GM12878 (cell line): ENCODE results near the gene TASL. TPM values are rescaled to one million over a fixed set of nuclear protein-coding genes. Genes with fewer than 3 reads are reported as not detected.

Source experiments
- ATAC-seq: fragments of 200-7000 bp; cut with Tn5 transposase; 3 replicates; pipeline ENCODE4 v1.9.1; 2020; ENCODE audit warnings: mild to moderate bottlenecking, moderate library complexity
- BruUV-seq: library from RNA; stranded (reverse); fragments of 400-500 nt; replicated peaks from 2 replicates; lab custom pipeline; 2021; lab: Mats Ljungman, UMichigan
- CTCF ChIA-PET: fragments of 300-600 bp; sonication (Branson Sonifier 250); formaldehyde crosslinking; extraction: SDS; loops from one replicate; lab custom pipeline; 2021; ENCODE audit warnings: inconsistent platforms; lab: Yijun Ruan, JAX
- POLR2A ChIA-PET: fragments of 350-600 bp; formaldehyde crosslinking; extraction: SDS; loops from one replicate; lab custom pipeline; 2021; ENCODE audit warnings: inconsistent platforms; lab: Charles Lee
- RAD21 ChIA-PET: fragments of 300-600 bp; sonication (Branson Sonifier 250); formaldehyde crosslinking; loops from one replicate; lab custom pipeline; 2023; ENCODE audit warnings: antibody characterized with exemption; ENCODE audit not compliant: unreplicated experiment; lab: Charles Lee
- SMC1A ChIA-PET: fragments of 300-600 bp; sonication (Branson Sonifier 250); formaldehyde crosslinking; loops from one replicate; lab custom pipeline; 2023; ENCODE audit not compliant: unreplicated experiment, uncharacterized antibody; lab: Charles Lee
- DNase-seq: peaks from one replicate; pipeline ENCODE4 v3.0.0-alpha.2; 2011; ENCODE audit warnings: low read depth, low spot score
- FAIRE-seq: peaks from 3 replicates; lab custom pipeline; 2011; peaks lifted over from hg19 to GRCh38; lab: Jason Lieb, UNC
- H2AFZ ChIP-seq: 2 replicates; pipeline ENCODE4 v1.6.0; 2011; ENCODE audit warnings: low read depth, low read length, control low read depth; ENCODE audit not compliant: control insufficient read depth
- H3K27ac ChIP-seq: 2 replicates; pipeline ENCODE4 v1.5.1; 2011; ENCODE audit warnings: control low read depth; ENCODE audit not compliant: control insufficient read depth, insufficient read depth
- H3K27me3 ChIP-seq, 2 experiments: replicated peaks in 1 of 2; 2 replicates each; pipeline versions ENCODE4 v1.6.0 to v1.6.1; 2011; ENCODE audit warnings: low read length in 1 of 2; ENCODE audit not compliant: control insufficient read depth in 2 of 2, insufficient read depth in 2 of 2
- H3K36me3 ChIP-seq, 2 experiments: 2 replicates each; pipeline ENCODE4 v1.5.1; 2011; ENCODE audit warnings: low read length in 1 of 2; ENCODE audit not compliant: control insufficient read depth in 2 of 2, insufficient read depth in 2 of 2
- H3K4me1 ChIP-seq: 2 replicates; pipeline ENCODE4 v1.6.1; 2011; ENCODE audit warnings: mild to moderate bottlenecking, low read length, moderate library complexity, mixed read lengths; ENCODE audit not compliant: control insufficient read depth, insufficient read depth
- H3K4me2 ChIP-seq: 2 replicates; pipeline ENCODE4 v1.6.0; 2011; ENCODE audit warnings: control low read depth; ENCODE audit not compliant: control insufficient read depth, insufficient read depth
- H3K4me3 ChIP-seq: fragments of 200-600 bp; sonication (generic); 2 replicates; pipeline ENCODE4 v1.5.1; 2016
- H3K79me2 ChIP-seq: 2 replicates; pipeline ENCODE4 v1.6.0; 2011; ENCODE audit warnings: low read length; ENCODE audit not compliant: control insufficient read depth, insufficient read depth
- H3K9ac ChIP-seq: 2 replicates; pipeline ENCODE4 v1.8.0; 2011; ENCODE audit warnings: low read length, control low read depth, mixed read lengths; ENCODE audit not compliant: control insufficient read depth, insufficient read depth
- H3K9me3 ChIP-seq: replicated peaks from 3 replicates; pipeline ENCODE4 v1.5.1; 2011; ENCODE audit warnings: mild to moderate bottlenecking, low read length; ENCODE audit not compliant: control insufficient read depth, insufficient read depth
- H4K20me1 ChIP-seq: 2 replicates; pipeline ENCODE4 v1.6.0; 2011; ENCODE audit not compliant: control insufficient read depth, insufficient read depth
- BMI1 ChIP-seq: fragments of 450-650 bp; IDR thresholded peaks from 2 replicates; pipeline ENCODE4 v1.6.1; 2016; ENCODE audit warnings: mild to moderate bottlenecking, moderate library complexity, borderline replicate concordance
- CTCF ChIP-seq, 3 experiments: IDR thresholded peaks in 2 of 3; conservative IDR thresholded peaks in 1 of 3; 2 replicates each; pipeline ENCODE4 v1.5.1; 2011; ENCODE audit warnings: low read depth in 3 of 3, low read length in 3 of 3, mild to moderate bottlenecking in 3 of 3, control low read depth in 2 of 3, moderate library complexity in 2 of 3, inconsistent platforms in 1 of 3, mixed read lengths in 1 of 3; ENCODE audit not compliant: control insufficient read depth in 2 of 3, insufficient read depth in 1 of 3; ENCODE audit errors: extremely low read depth in 1 of 3
- DPF2 ChIP-seq: fragments of 450-650 bp; IDR thresholded peaks from 2 replicates; pipeline ENCODE4 v1.6.1; 2017; ENCODE audit warnings: mild to moderate bottlenecking
- HDAC2 ChIP-seq: fragments of 200-600 bp; sonication (generic); IDR thresholded peaks from 2 replicates; pipeline ENCODE4 v1.6.1; 2017
- JUNB ChIP-seq: IDR thresholded peaks from 2 replicates; pipeline ENCODE4 v1.6.1; 2016; ENCODE audit warnings: antibody characterized with exemption, mild to moderate bottlenecking
- LARP7 ChIP-seq: fragments of 450-650 bp; IDR thresholded peaks from 2 replicates; pipeline ENCODE4 v1.6.1; 2017; ENCODE audit warnings: mild to moderate bottlenecking
- MTA3 ChIP-seq: IDR thresholded peaks from 2 replicates; pipeline ENCODE4 v1.6.1; 2012; ENCODE audit warnings: low read length, inconsistent platforms, borderline replicate concordance
- RAD21 ChIP-seq: IDR thresholded peaks from 2 replicates; pipeline ENCODE4 v1.6.1; 2011; ENCODE audit warnings: mild to moderate bottlenecking, low read depth, low read length, moderate library complexity; ENCODE audit not compliant: insufficient read depth
- RELA ChIP-seq: fragments of 450-650 bp; IDR thresholded peaks from 2 replicates; pipeline ENCODE4 v1.8.0; 2014; ENCODE audit warnings: borderline replicate concordance; ENCODE audit not compliant: partially characterized antibody
- SPI1 ChIP-seq: IDR thresholded peaks from 2 replicates; pipeline ENCODE4 v1.6.1; 2011; ENCODE audit warnings: low read depth, mild to moderate bottlenecking, low read length, moderate library complexity, borderline replicate concordance; ENCODE audit not compliant: insufficient read depth
- STAT3 ChIP-seq: IDR thresholded peaks from 2 replicates; pipeline ENCODE4 v1.6.1; 2011; ENCODE audit warnings: low read depth, low read length, improper control_type of control experiment
- SUZ12 ChIP-seq: fragments of 200-600 bp; sonication (generic); IDR thresholded peaks from one replicate; pipeline ENCODE4 v1.6.1; 2018; ENCODE audit warnings: antibody characterized with exemption, mild to moderate bottlenecking; ENCODE audit not compliant: unreplicated experiment
- USF2 ChIP-seq: IDR thresholded peaks from 2 replicates; pipeline ENCODE4 v1.6.1; 2011; ENCODE audit warnings: low read depth, low read length, improper control_type of control experiment, borderline replicate concordance
- ZBTB11 ChIP-seq: fragments of 450-650 bp; formaldehyde crosslinking; IDR thresholded peaks from 2 replicates; pipeline ENCODE4 v1.5.0; 2022; ENCODE audit warnings: mild to moderate bottlenecking, missing genetic modification characterization
- ZBTB40 ChIP-seq: fragments of 450-650 bp; IDR thresholded peaks from 2 replicates; pipeline ENCODE4 v1.6.1; 2016; ENCODE audit warnings: mild to moderate bottlenecking, moderate library complexity, borderline replicate concordance
- WGBS: methylation state at CpG from one replicate; pipeline ENCODE4 v1.1.6; 2016; ENCODE audit warnings: low lambda C conversion rate; ENCODE audit not compliant: insufficient replicate concordance, insufficient coverage; ENCODE audit errors: missing lambda C conversion rate; 5-methylcytosine and 5-hydroxymethylcytosine counted together
- in situ Hi-C: fragments of 300-500 bp; cut with MboI; formaldehyde crosslinking; loops from 9 replicates; pipeline ENCODE4 v1.14.3; 2018; ENCODE audit warnings: mixed read lengths
- intact Hi-C: fragments of 100-400 bp; cut with micrococcal nuclease; formaldehyde crosslinking; loops from one replicate; pipeline ENCODE4 v1.14.2; 2022; ENCODE audit not compliant: unreplicated experiment
- polyA plus RNA-seq, 11 experiments: library from polyadenylated mRNA; depleted of rRNA in 4 of 11; unstranded in 6 of 11; stranded (reverse) in 5 of 11; fragments of >200 nt; fragmentation: Nextera tagmentation in 4 of 11; fragmentation: Illumina TruSeq in 1 of 11; extraction: Ambion mirVana in 4 of 11; extraction: Trizol in 1 of 11; gene quantifications; 1 replicate in 1 of 11; 2 replicates in 10 of 11; pipeline versions ENCODE4 v1.2.1 to v1.2.3, GENCODE V29; 2011 to 2016; ENCODE audit warnings: inconsistent platforms in 2 of 11, missing spikeins in 2 of 11, low read depth in 1 of 11
- total RNA-seq, 4 experiments: library from RNA; depleted of rRNA in 3 of 4; stranded (reverse); fragments of >200 nt in 3 of 4; fragmentation: Illumina TruSeq in 1 of 4; extraction: Trizol in 1 of 4; gene quantifications; 2 replicates each; pipeline versions ENCODE4 v1.2.1 to v1.2.3, GENCODE V29; 2013 to 2021

TASL gene
- total and polyA plus RNA-seq, 10 of the 15 experiments (the other 5 are each of a cell fraction or from before 2014, with no cell fraction given) = 12.4 to 107 (median 18.3) TPM

GRCh38 chrX:30612250-30612655, 34.7 kb upstream of the TASL start:
- ChIA-PET SMC1A (interaction anchor here (1.3 kb wide), 1 partner anchor 42 kb away, joined by 3 read pairs; no protein-coding TSS in a partner anchor), RAD21 (no interaction called here), CTCF (interaction anchor here (1.0 kb wide), 1 partner anchor 43 kb away, joined by 3 read pairs; no protein-coding TSS in a partner anchor), POLR2A (no interaction called here)
- H3K79me2 ChIP-seq = no peaks in the 10 kb centered on the region
- no peak overlapping the region for H3K27ac ChIP-seq
- no peak overlapping the region for H2AFZ ChIP-seq
- H3K4me2 ChIP-seq = no peak overlapping the region
- ATAC-seq = no peak
- intact Hi-C loops = no loop called here
- no peaks in the 10 kb centered on the region; the same call in 1 of the 3 replicates for H3K9me3 ChIP-seq
- H4K20me1 ChIP-seq = no peaks in the 10 kb centered on the region
- in situ Hi-C loops = no loop called here
- no TSS peak for BruUV-seq
- 82% methylated on average over 6 of the region's 6 CpGs for WGBS
- no peaks in the 10 kb centered on the region for H3K4me1 ChIP-seq
- no peak overlapping the region for H3K4me3 ChIP-seq
- no peak overlapping the region for H3K9ac ChIP-seq
- no peak for DNase-seq
- FAIRE-seq = no peak
- H3K36me3 ChIP-seq = no peaks in the 10 kb centered on the region
- no peaks in the 10 kb centered on the region for H3K27me3 ChIP-seq
- TF ChIP-seq SPI1 (no peak), HDAC2 (no peak), SUZ12 (no peak), STAT3 (no peak), LARP7 (no peak), MTA3 (no peak), USF2 (no peak), BMI1 (no peak), RELA (no peak), CTCF (IDR thresholded peaks at IDR 0.05 in 2 of 3, conservative IDR thresholded peaks at IDR 0.05 in 1 of 3; ENCODE audit: control insufficient read depth in 2 of 3, extremely low read depth in 1 of 3, insufficient read depth in 1 of 3, low read depth in 3 of 3, low read length in 3 of 3) (no peak), JUNB (no peak), ZBTB11 (CRISPR knock-in tag) (no peak), DPF2 (no peak), RAD21 (no peak), ZBTB40 (no peak)
